Subcutaneous adipose tissue (tissue), 4 donors: Measurements from ENCODE around the gene NPAS3. TPM values are rescaled to one million over a fixed set of nuclear protein-coding genes. Genes with fewer than 3 reads are reported as not detected.

ENCODE experiments used
- CTCF ChIP-seq: fragments of 450-650 bp; IDR thresholded peaks from one replicate; pipeline ENCODE4 v1.5.1; 2016; ENCODE audit warnings: low read depth, mild to moderate bottlenecking, control low read depth, antibody characterized with exemption, moderate library complexity
- total RNA-seq, 4 donors: library from RNA; depleted of rRNA; stranded (reverse); fragments of >200 nt; gene quantifications; one replicate each; pipeline ENCODE4 v1.1.0, GENCODE V29; 2016

Gene NPAS3
- total RNA-seq, 4 donors from 2014 or later: 0.51 to 1.3 (median 1.0) TPM

DNA sequence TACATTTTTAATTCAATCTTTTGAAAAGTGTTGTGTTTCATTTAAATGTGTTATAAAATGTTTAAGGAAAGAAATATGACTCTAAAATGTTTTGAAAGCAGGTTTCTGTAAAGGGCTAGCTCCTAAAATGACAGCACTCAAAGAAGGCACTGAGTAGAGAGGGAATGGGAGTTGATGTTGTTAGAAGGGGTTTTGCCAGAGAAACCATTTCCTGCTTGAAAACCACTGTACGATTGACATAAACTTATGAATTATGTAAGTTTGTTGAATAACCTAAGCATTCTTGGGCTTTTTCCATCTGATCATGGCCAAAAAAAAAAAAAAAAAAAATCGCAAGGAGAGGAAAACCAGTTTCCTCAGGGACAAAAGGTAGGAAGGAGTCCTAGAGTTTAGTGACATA is 778.2 kb downstream of the NPAS3 start:
- TF ChIP-seq CTCF: no peak

GRCh38 chr14:33717866-33718265 is 779.2 kb downstream of the NPAS3 start:
- TF ChIP-seq CTCF: no peak

DNA sequence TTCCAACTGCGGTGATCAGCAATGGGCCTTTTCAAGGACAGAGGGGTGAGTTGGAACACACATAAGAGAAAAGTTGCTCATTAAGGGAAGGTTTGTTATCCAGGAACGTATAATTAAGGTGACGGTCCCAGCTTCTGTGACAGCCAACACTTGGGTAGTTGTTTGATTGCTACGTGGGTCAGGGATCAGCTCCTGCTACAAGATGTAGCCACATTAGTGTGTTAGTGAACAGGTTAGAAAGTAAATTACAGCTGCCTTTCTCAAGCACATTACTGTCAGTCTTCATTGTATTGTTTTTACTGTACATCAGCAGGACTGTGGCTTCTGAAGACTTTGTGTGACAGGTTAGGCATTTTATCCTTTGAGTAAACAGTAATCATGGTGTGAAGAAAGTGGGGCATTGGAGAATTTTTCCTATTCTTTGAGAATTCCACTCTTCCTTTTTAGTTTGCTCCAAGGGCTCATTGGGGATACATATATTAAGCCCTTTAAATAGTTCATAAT is 781.7 kb downstream of the NPAS3 start:
- TF ChIP-seq CTCF: no peak

GRCh38 chr14:33726685-33727084 is 788.0 kb downstream of the NPAS3 start:
- no peak for TF ChIP-seq CTCF

GRCh38 chr14:33727606-33728005 is 788.9 kb downstream of the NPAS3 start:
- TF ChIP-seq CTCF: no peak

GRCh38 chr14:33728010-33728498 is 789.4 kb downstream of the NPAS3 start:
- no peak for TF ChIP-seq CTCF

GRCh38 chr14:33730156-33730555 is 791.5 kb downstream of the NPAS3 start:
- no peak for TF ChIP-seq CTCF
